Measurements from ENCODE around the gene CNTRL.

GRCh38 chr9:121182989-121183388 lies 108.2 kb downstream of the CNTRL start:
- TF ChIP-seq CTCF (IDR thresholded peaks at IDR 0.05; ENCODE audit: poor library complexity) (no peak), EZH2phosphoT487 (IDR thresholded peaks at IDR 0.05; ENCODE audit: low read depth, severe bottlenecking, unreplicated experiment) (no peak)

Measured in hepatocyte (in vitro differentiated cells).